HG02970 (cell line): ENCODE results near the gene DMC1.
"Not testable (repeated sequence)": the region's sequence is repeated elsewhere in the genome, so short reads cannot be mapped to it uniquely, and the experiment has no call there.

Source experiments
- ATAC-seq: cut with Tn5 transposase; IDR thresholded peaks from one replicate; pipeline ENCODE4 v1.9.1; 2021; ENCODE audit warnings: mild to moderate bottlenecking, moderate library complexity, moderate number of reproducible peaks; ENCODE audit not compliant: unreplicated experiment, low FRiP score

The DMC1 gene

GRCh38 chr22:38474003-38474607 is 95.9 kb downstream of the DMC1 start:
- ATAC-seq = no peak

DNA sequence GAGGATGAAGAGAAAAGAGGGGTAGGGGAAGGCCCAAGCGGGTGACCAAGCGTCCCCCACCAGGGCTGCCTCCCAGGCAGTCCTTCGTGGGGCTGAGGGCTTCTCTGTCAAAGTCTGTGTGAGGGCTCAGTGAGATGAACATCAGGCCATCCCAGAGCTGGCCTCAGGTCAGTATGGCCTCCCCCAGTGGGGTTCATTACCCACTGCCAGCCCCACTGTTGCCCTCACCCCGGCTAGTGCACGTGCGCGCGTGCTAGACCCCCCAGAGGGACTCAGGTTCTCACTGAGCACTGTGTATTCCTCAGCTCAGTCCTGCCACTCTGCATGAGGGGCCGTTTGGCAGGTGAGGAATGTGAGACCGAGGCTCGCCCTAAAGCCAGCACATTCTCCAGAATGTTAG is 98.7 kb downstream of the DMC1 start:
- ATAC-seq = no peak

DNA sequence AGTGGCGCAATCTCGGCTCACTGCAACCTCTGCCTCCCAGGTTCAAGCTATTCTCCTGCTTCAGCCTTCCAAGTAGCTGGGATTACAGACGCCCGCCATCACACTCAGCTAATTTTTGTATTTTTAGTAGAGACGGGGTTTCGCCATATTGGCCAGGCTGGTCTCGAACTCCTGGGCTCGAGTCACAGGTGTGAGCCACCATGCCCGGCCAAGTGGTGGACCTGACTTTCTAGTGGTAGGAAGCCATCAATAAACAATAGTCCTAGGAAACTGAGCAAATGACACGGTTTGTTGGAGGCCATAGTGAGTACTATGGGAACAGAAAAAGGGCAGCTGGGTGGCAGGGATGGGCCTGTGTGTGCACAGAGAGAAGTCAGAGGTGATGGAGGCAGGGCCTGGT is 99.8 kb downstream of the DMC1 start:
- not testable (repeated sequence) for ATAC-seq

DNA sequence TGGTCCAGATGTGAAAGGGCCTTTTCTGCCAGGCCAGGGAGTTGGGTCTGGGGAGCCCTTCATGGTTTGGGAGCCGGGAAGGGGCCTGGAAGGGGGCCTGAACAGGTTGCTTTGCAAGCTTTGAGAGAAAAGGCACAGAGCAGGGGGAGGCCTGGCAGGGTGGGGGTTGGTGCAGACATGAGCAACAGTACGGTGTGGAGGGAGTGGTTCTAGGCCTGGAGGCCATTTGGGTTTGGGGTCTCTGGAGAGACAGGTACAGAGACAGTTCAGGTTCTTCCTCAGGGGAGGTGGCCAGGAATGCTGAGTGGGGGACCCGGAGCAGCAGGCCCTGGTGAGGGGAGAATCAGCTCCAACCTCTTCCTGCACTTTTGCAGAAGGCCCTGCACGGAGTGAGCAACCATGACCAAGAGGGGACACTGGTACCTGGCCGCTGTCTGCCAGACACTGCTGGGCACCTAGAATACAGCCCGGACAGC is 100.6 kb downstream of the DMC1 start:
- ATAC-seq = no peak
